ENCODE measurements around the gene STRIP1. TPM values are rescaled to one million over a fixed set of nuclear protein-coding genes. Genes with fewer than 3 reads are reported as not detected.

Gene STRIP1
- total and polyA plus RNA-seq, 2 donors from 2014 or later, result 9.5 to 31.1 TPM

DNA sequence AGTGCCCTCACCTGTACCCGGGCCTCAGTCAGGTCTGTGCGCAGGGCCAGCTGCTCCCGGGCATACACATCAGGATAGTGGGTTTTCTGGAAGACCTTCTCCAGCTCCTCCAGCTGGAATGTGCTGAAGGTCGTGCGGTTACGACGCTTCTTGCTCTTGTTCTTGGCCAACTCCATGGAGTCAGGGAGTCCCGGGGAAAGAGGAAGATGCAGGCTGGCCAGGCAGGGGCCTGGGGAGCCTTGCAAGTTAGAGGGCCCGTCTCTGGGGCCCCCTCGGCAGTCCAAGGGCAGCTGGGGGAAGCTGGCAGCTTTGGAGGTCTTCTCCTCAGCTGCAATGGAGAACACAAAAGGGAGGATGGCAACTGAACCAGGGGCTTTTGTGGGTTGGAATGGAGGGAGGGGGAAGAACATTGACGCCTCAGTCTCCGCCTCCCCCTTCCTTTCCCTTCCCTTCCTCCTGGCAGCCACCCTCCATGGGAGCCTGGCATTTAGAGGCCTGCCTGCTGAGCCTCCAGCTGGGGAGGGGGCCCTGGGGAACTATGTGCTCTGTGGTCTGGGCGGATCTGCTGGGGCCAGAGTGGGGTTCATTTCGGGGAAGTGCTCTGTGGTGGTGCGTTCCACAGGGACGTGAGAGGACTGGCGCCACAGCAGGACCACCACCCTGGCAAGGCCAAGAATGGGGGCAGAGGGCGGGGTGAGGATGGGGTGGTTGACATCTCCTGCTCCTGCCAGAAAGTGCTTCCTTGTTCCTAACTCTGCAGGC is 30.3 kb downstream of the STRIP1 start:
- no peaks in the 10 kb centered on the region for H3K9me3 ChIP-seq (ENCODE audit: control insufficient read depth in 2 of 3, insufficient read depth in 1 of 3, low read length in 3 of 3)
- DNase-seq, result no peak
- H3K4me1 ChIP-seq (ENCODE audit: control insufficient read depth in 2 of 3, insufficient read depth in 2 of 3, low read depth in 1 of 3, low read length in 3 of 3), result peaks cover 0 to 4% (median 0%) of the 10 kb centered on the region in 3 donors
- FAIRE-seq, result no peak
- intact Hi-C loops (cut with DNase I), result no loop called here
- H3K36me3 ChIP-seq (ENCODE audit: control insufficient read depth in 2 of 3, insufficient read depth in 3 of 3, low read length in 3 of 3), result no peaks in the 10 kb centered on the region
- H3K4me3 ChIP-seq (ENCODE audit: low read length in 3 of 3), result no peak overlapping the region
- peaks cover 20% of the 10 kb centered on the region for H3K27me3 ChIP-seq (ENCODE audit: control insufficient read depth, insufficient read depth, low read length)
- no peak overlapping the region for H3K27ac ChIP-seq (ENCODE audit: low read depth in 2 of 2, low read length in 2 of 2)
- TF ChIP-seq, protein P1, sequence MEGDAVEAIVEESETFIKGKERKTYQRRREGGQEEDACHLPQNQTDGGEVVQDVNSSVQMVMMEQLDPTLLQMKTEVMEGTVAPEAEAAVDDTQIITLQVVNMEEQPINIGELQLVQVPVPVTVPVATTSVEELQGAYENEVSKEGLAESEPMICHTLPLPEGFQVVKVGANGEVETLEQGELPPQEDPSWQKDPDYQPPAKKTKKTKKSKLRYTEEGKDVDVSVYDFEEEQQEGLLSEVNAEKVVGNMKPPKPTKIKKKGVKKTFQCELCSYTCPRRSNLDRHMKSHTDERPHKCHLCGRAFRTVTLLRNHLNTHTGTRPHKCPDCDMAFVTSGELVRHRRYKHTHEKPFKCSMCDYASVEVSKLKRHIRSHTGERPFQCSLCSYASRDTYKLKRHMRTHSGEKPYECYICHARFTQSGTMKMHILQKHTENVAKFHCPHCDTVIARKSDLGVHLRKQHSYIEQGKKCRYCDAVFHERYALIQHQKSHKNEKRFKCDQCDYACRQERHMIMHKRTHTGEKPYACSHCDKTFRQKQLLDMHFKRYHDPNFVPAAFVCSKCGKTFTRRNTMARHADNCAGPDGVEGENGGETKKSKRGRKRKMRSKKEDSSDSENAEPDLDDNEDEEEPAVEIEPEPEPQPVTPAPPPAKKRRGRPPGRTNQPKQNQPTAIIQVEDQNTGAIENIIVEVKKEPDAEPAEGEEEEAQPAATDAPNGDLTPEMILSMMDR (IDR thresholded peaks at IDR 0.05; ENCODE audit: borderline replicate concordance, extremely low read depth, insufficient read depth), result no peak
- H3K9ac ChIP-seq (ENCODE audit: low read length in 3 of 3), result no peak overlapping the region

DNA sequence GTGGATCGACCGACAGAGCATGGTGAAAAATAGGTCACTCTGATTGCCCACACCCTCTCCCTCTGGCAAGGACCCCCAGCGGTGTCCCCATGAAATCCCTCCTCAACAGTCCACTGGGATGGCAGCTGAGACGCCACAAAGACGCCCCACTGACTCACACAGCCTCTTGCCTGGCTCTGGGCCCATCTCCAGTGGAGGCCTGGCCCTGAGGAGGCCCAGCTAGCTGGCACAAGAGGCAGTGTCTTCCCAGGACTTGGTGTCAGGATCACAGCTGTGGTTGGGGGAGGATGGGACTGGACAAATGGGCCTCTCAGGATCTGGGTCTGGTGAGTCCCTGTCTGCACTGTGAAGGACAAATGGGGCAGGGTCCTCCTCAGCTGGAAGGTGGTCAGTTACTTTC is 31.4 kb downstream of the STRIP1 start:
- intact Hi-C loops (cut with DNase I), result no loop called here
- H3K4me3 ChIP-seq (ENCODE audit: low read length in 3 of 3), result no peak overlapping the region
- no peak for FAIRE-seq
- H3K27ac ChIP-seq (ENCODE audit: low read depth in 2 of 2, low read length in 2 of 2), result no peak overlapping the region
- H3K9me3 ChIP-seq (ENCODE audit: control insufficient read depth in 2 of 3, insufficient read depth in 1 of 3, low read length in 3 of 3), result no peaks in the 10 kb centered on the region
- H3K9ac ChIP-seq (ENCODE audit: low read length in 3 of 3), result no peak overlapping the region
- peaks cover 0 to 5% (median 0%) of the 10 kb centered on the region in 3 donors for H3K4me1 ChIP-seq (ENCODE audit: control insufficient read depth in 2 of 3, insufficient read depth in 2 of 3, low read depth in 1 of 3, low read length in 3 of 3)
- no peaks in the 10 kb centered on the region for H3K36me3 ChIP-seq (ENCODE audit: control insufficient read depth in 2 of 3, insufficient read depth in 3 of 3, low read length in 3 of 3)
- TF ChIP-seq, protein P1 (IDR thresholded peaks at IDR 0.05; ENCODE audit: borderline replicate concordance, extremely low read depth, insufficient read depth), result no peak
- H3K27me3 ChIP-seq (ENCODE audit: control insufficient read depth, insufficient read depth, low read length), result peaks cover 22% of the 10 kb centered on the region
- DNase-seq, result no peak

DNA sequence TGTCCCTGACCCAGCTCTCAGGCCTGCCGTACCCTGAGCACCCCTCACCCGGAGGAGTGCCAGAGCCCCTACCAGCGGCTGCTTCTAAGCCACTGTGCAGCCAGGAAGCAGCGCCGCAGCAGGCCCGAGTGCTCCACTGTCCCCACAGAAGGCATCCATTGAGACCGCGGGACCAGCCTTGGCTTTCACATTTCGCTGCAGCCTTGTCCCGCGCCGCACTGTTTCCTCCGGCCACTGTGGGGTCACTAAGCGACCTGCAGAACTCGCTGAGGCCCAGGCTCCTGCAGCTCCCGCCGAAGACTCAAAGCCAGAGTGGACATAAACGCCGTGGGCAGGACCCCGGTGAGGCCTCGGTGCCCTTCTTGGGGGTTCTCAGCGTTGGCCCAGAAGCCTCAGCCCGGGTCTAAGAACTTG is 33.1 kb downstream of the STRIP1 start:
- intact Hi-C loops (cut with DNase I), result no loop called here
- H3K27me3 ChIP-seq (ENCODE audit: control insufficient read depth, insufficient read depth, low read length), result peaks cover 39% of the 10 kb centered on the region

More for the DNA sequence above, 33.1 kb downstream of the STRIP1 start:
- TF ChIP-seq, protein P1 (IDR thresholded peaks at IDR 0.05; ENCODE audit: borderline replicate concordance, extremely low read depth, insufficient read depth), result no peak
- H3K4me1 ChIP-seq (ENCODE audit: control insufficient read depth in 2 of 3, insufficient read depth in 2 of 3, low read depth in 1 of 3, low read length in 3 of 3), result peaks cover 0 to 5% (median 0%) of the 10 kb centered on the region in 3 donors
- H3K9me3 ChIP-seq (ENCODE audit: control insufficient read depth in 2 of 3, insufficient read depth in 1 of 3, low read length in 3 of 3), result no peaks in the 10 kb centered on the region
- no peak overlapping the region for H3K4me3 ChIP-seq (ENCODE audit: low read length in 3 of 3)
- FAIRE-seq (no peak), DNase-seq (peak in 2 of 5 donors; percentile 32 to 58)
- no peak overlapping the region for H3K27ac ChIP-seq (ENCODE audit: low read depth in 2 of 2, low read length in 2 of 2)
- no peak overlapping the region for H3K9ac ChIP-seq (ENCODE audit: low read length in 3 of 3)
- no peaks in the 10 kb centered on the region for H3K36me3 ChIP-seq (ENCODE audit: control insufficient read depth in 2 of 3, insufficient read depth in 3 of 3, low read length in 3 of 3)
